GM10847 (cell line): ENCODE data around the gene CHRNA1.

ENCODE experiments used
- POLR2A ChIP-seq: IDR thresholded peaks from 2 replicates; pipeline ENCODE4 v1.6.1; 2011; ENCODE audit not compliant: insufficient read length; ENCODE audit errors: extremely low read depth

The CHRNA1 gene

GRCh38 chr2:174764280-174765255, at the start of gene CHRNA1:
TSS of gene CHRNA1 (minus strand) at chr2:174764472. CDS start at chr2:174764394, 78 bp downstream.
- TF ChIP-seq POLR2A: no peak

GRCh38 chr2:174812037-174812436, 47.8 kb upstream of the CHRNA1 start:
- no peak for TF ChIP-seq POLR2A

GRCh38 chr2:174807931-174808330, 43.7 kb upstream of the CHRNA1 start:
- TF ChIP-seq POLR2A: no peak

- no peak for TF ChIP-seq POLR2A
These were observed 41.5 kb upstream of the CHRNA1 start for GRCh38 chr2:174805803-174806202.

GRCh38 chr2:174802459-174802858, 38.2 kb upstream of the CHRNA1 start:
- TF ChIP-seq POLR2A: no peak

- no peak for TF ChIP-seq POLR2A
These were observed 36.3 kb upstream of the CHRNA1 start for GRCh38 chr2:174800436-174801205.

GRCh38 chr2:174798801-174799200, 34.5 kb upstream of the CHRNA1 start:
- no peak for TF ChIP-seq POLR2A

- no peak for TF ChIP-seq POLR2A
These were observed 33.6 kb upstream of the CHRNA1 start for GRCh38 chr2:174797781-174798276.

- no peak for TF ChIP-seq POLR2A
These were observed 32.1 kb upstream of the CHRNA1 start for GRCh38 chr2:174796319-174796771.

- TF ChIP-seq POLR2A: no peak
These were observed 30.6 kb upstream of the CHRNA1 start for GRCh38 chr2:174794851-174795374.

- TF ChIP-seq POLR2A: no peak
These were observed 28.2 kb upstream of the CHRNA1 start for GRCh38 chr2:174792309-174793025.

GRCh38 chr2:174791746-174792280, 27.5 kb upstream of the CHRNA1 start:
- no peak for TF ChIP-seq POLR2A

- TF ChIP-seq POLR2A: no peak
These were observed 26.7 kb upstream of the CHRNA1 start for GRCh38 chr2:174791020-174791419.

GRCh38 chr2:174789001-174789400, 24.7 kb upstream of the CHRNA1 start:
- TF ChIP-seq POLR2A: no peak
